SK-N-SH (cell line): ENCODE data around the gene EPB41L2. TPM values are rescaled to one million over a fixed set of nuclear protein-coding genes. Genes with fewer than 3 reads are reported as not detected.

Experiments
- CTCF ChIA-PET: fragments of 300-600, 350-600 bp; formaldehyde crosslinking; extraction: SDS; loops from one replicate; lab custom pipeline; 2021; lab: Yijun Ruan, JAX
- POLR2A ChIA-PET: fragments of 350-600 bp; sonication (Branson Sonifier 250); formaldehyde crosslinking; extraction: SDS; loops from one replicate; lab custom pipeline; 2020; ENCODE audit warnings: antibody characterized with exemption, inconsistent platforms; lab: Yijun Ruan, JAX
- DNase-seq: peaks from one replicate; pipeline ENCODE4 v3.0.0; 2012
- H2AFZ ChIP-seq: fragments of 200-600 bp; sonication (generic); 2 replicates; pipeline ENCODE4 v1.8.1; 2016; ENCODE audit warnings: antibody characterized with exemption, mild to moderate bottlenecking, low read depth
- H3F3A ChIP-seq: fragments of 200-600 bp; sonication (generic); replicated peaks from 2 replicates; pipeline ENCODE3; 2016; ENCODE audit warnings: antibody characterized with exemption, mild to moderate bottlenecking; ENCODE audit not compliant: insufficient read depth
- H3K27ac ChIP-seq, 2 experiments: fragments of 200-500 bp in 1 of 2; fragments of 200-600 bp in 1 of 2; sonication (Bioruptor generic) in 1 of 2; sonication (generic), shearing (Covaris generic) in 1 of 2; 2 replicates each; pipeline versions ENCODE4 v1.5.1 to v1.6.1; 2014 to 2016; ENCODE audit warnings: low read depth in 2 of 2, inconsistent platforms in 1 of 2, low read length in 1 of 2, mild to moderate bottlenecking in 1 of 2, mixed read lengths in 1 of 2
- H3K27me3 ChIP-seq: fragments of 200-600 bp; sonication (generic), shearing (Covaris generic); 2 replicates; pipeline ENCODE4 v1.6.1; 2016; ENCODE audit warnings: mixed run types; ENCODE audit not compliant: insufficient read depth
- H3K36me3 ChIP-seq, 2 experiments: fragments of 200-500 bp in 1 of 2; fragments of 200-600 bp in 1 of 2; sonication (Bioruptor generic) in 1 of 2; sonication (generic) in 1 of 2; replicated peaks in 1 of 2; 2 replicates each; pipeline versions ENCODE3 to v1.5.1; 2014 to 2016; ENCODE audit warnings: low read length in 1 of 2, mild to moderate bottlenecking in 1 of 2; ENCODE audit not compliant: insufficient read depth in 2 of 2, control insufficient read depth in 1 of 2
- H3K4me1 ChIP-seq, 2 experiments: fragments of 200-500 bp in 1 of 2; fragments of 200-600 bp in 1 of 2; sonication (Bioruptor generic) in 1 of 2; sonication (generic), shearing (Covaris generic) in 1 of 2; 2 replicates each; pipeline versions ENCODE4 v1.5.1 to v1.6.1; 2014 to 2016; ENCODE audit warnings: low read depth in 1 of 2, low read length in 1 of 2, mixed run types in 1 of 2; ENCODE audit not compliant: insufficient read depth in 2 of 2, control insufficient read depth in 1 of 2
- H3K4me2 ChIP-seq: fragments of 200-600 bp; sonication (generic), shearing (Covaris generic); 2 replicates; pipeline ENCODE4 v1.6.1; 2017; ENCODE audit warnings: mixed run types
- H3K4me3 ChIP-seq, 2 experiments: fragments of 200-500 bp in 1 of 2; fragments of 200-600 bp in 1 of 2; sonication (Bioruptor generic) in 1 of 2; sonication (generic), shearing (Covaris generic) in 1 of 2; 2 replicates each; pipeline versions ENCODE4 v1.5.1 to v1.8.1; 2014 to 2016; ENCODE audit warnings: low read depth in 2 of 2, inconsistent platforms in 1 of 2, low read length in 1 of 2, mild to moderate bottlenecking in 1 of 2, mixed read lengths in 1 of 2, moderate library complexity in 1 of 2
- H3K79me2 ChIP-seq: fragments of 200-600 bp; sonication (generic); 2 replicates; pipeline ENCODE4 v1.8.1; 2017; ENCODE audit warnings: mild to moderate bottlenecking; ENCODE audit not compliant: insufficient read depth
- H3K9ac ChIP-seq: fragments of 200-600 bp; sonication (generic); 2 replicates; pipeline ENCODE4 v1.6.1; 2017; ENCODE audit warnings: mixed run types
- H3K9me2 ChIP-seq: fragments of 200-600 bp; sonication (generic); 2 replicates; pipeline ENCODE4 v1.6.1; 2017; ENCODE audit warnings: mixed run types
- H3K9me3 ChIP-seq: fragments of 200-600 bp; sonication (generic); 2 replicates; pipeline ENCODE4 v1.6.1; 2017; ENCODE audit warnings: mixed run types, mild to moderate bottlenecking, moderate library complexity
- H4K20me1 ChIP-seq: fragments of 200-600 bp; sonication (generic); 2 replicates; pipeline ENCODE4 v1.6.1; 2017; ENCODE audit warnings: mild to moderate bottlenecking, mixed run types; ENCODE audit not compliant: insufficient read depth
- ELF1 ChIP-seq: IDR thresholded peaks from 2 replicates; pipeline ENCODE4 v1.4.0; 2012
- EP300 ChIP-seq, 2 experiments: IDR thresholded peaks; 2 replicates each; pipeline versions ENCODE4 v1.4.0 to v1.6.1; 2012; ENCODE audit warnings: borderline replicate concordance in 1 of 2, low read depth in 1 of 2, low read length in 1 of 2
- EZH2phosphoT487 ChIP-seq: fragments of 200-600 bp; sonication (generic); IDR thresholded peaks from 2 replicates; pipeline ENCODE4 v1.6.1; 2017; ENCODE audit warnings: low read depth, mixed run types, mild to moderate bottlenecking, antibody characterized with exemption, moderate library complexity, borderline replicate concordance
- FOXJ3 ChIP-seq: sonication (generic); formaldehyde crosslinking; IDR thresholded peaks from 2 replicates; pipeline ENCODE4 v1.5.1; 2020; ENCODE audit warnings: mild to moderate bottlenecking, missing genetic modification reagents
- FOXM1 ChIP-seq: IDR thresholded peaks from 2 replicates; pipeline ENCODE4 v1.4.0; 2012; ENCODE audit warnings: low read depth, mild to moderate bottlenecking
- GABPA ChIP-seq: IDR thresholded peaks from 2 replicates; pipeline ENCODE4 v1.4.0; 2012; ENCODE audit warnings: low read depth, mild to moderate bottlenecking
- PBX3 ChIP-seq: IDR thresholded peaks from 2 replicates; pipeline ENCODE4; 2012
- POLR2AphosphoS5 ChIP-seq: IDR thresholded peaks from 2 replicates; pipeline ENCODE4 v1.6.1; 2012; ENCODE audit warnings: low read depth, low read length
- RXRA ChIP-seq: IDR thresholded peaks from 2 replicates; pipeline ENCODE4 v1.4.0; 2012; ENCODE audit warnings: low read depth, mild to moderate bottlenecking, borderline replicate concordance
- SMC3 ChIP-seq: IDR thresholded peaks from 2 replicates; pipeline ENCODE4 v1.6.1; 2012; ENCODE audit warnings: low read depth, low read length, improper control_type of control experiment
- TAF1 ChIP-seq: IDR thresholded peaks from 2 replicates; pipeline ENCODE4 v1.6.1; 2012; ENCODE audit warnings: low read depth, mild to moderate bottlenecking, low read length, moderate library complexity, borderline replicate concordance
- TEAD4 ChIP-seq: IDR thresholded peaks from 2 replicates; pipeline ENCODE4 v1.4.0; 2012; ENCODE audit warnings: mild to moderate bottlenecking, borderline replicate concordance; ENCODE audit not compliant: insufficient read depth
- WGBS: methylation state at CpG from one replicate; pipeline ENCODE4 v1.1.6; 2017; ENCODE audit warnings: low lambda C conversion rate; 5-methylcytosine and 5-hydroxymethylcytosine counted together
- polyA plus RNA-seq, 3 experiments: library from polyadenylated mRNA; depleted of rRNA; stranded (reverse); fragments of >200 nt; gene quantifications; 2 replicates each; pipeline ENCODE4 v1.2.3, GENCODE V29; 2012
- TF ChIP-seq, protein P1 (sequence below): fragments of 150-350 bp; IDR thresholded peaks from 2 replicates; pipeline ENCODE4 v1.6.1; 2017; ENCODE audit warnings: antibody characterized with exemption, low read length, low read depth, borderline replicate concordance
- TF ChIP-seq, protein P2 (sequence below): IDR thresholded peaks from 2 replicates; pipeline ENCODE4 v1.4.0; 2012; ENCODE audit warnings: low read depth, borderline replicate concordance
- TF ChIP-seq, protein P3 (sequence below): IDR thresholded peaks from 2 replicates; pipeline ENCODE4 v1.4.0; 2012; ENCODE audit warnings: low read depth
- TF ChIP-seq, protein P4 (sequence below): IDR thresholded peaks from 2 replicates; pipeline ENCODE4 v1.6.1; 2012; ENCODE audit warnings: mild to moderate bottlenecking, low read depth, low read length, moderate library complexity

EPB41L2 gene
- polyA plus RNA-seq, 1 of the 3 experiments (the other 2 are of a cell fraction) = 1.4 TPM

DNA sequence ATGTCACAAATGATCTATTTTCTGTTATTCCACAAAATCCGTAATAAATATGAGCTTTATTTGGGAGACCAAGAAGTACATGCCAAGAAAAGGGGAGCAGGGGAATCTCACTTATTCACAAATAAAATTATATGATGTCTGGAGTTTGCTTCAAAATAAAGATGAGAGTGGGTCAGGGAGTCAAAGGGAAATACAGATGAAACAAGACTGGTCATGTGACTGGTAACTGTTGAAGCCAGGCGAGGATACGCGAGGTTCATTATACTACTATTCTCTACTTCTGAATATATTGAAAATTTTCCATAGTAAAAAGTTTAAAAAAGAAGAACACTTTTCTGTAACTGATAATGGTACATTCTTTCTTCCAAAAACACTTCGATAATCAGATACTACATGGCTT, 14.6 kb downstream of the EPB41L2 start:
- TF ChIP-seq ELF1 (no peak), SMC3 (no peak), PBX3 (no peak), EZH2phosphoT487 (no peak)
- TF ChIP-seq, protein P1, sequence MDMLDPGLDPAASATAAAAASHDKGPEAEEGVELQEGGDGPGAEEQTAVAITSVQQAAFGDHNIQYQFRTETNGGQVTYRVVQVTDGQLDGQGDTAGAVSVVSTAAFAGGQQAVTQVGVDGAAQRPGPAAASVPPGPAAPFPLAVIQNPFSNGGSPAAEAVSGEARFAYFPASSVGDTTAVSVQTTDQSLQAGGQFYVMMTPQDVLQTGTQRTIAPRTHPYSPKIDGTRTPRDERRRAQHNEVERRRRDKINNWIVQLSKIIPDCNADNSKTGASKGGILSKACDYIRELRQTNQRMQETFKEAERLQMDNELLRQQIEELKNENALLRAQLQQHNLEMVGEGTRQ = no peak
- TF ChIP-seq, protein P2, sequence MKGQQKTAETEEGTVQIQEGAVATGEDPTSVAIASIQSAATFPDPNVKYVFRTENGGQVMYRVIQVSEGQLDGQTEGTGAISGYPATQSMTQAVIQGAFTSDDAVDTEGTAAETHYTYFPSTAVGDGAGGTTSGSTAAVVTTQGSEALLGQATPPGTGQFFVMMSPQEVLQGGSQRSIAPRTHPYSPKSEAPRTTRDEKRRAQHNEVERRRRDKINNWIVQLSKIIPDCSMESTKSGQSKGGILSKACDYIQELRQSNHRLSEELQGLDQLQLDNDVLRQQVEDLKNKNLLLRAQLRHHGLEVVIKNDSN = no peak
- TF ChIP-seq, protein P3, sequence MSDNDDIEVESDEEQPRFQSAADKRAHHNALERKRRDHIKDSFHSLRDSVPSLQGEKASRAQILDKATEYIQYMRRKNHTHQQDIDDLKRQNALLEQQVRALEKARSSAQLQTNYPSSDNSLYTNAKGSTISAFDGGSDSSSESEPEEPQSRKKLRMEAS = no peak
- TF ChIP-seq, all 33 proteins: peak for 0

DNA sequence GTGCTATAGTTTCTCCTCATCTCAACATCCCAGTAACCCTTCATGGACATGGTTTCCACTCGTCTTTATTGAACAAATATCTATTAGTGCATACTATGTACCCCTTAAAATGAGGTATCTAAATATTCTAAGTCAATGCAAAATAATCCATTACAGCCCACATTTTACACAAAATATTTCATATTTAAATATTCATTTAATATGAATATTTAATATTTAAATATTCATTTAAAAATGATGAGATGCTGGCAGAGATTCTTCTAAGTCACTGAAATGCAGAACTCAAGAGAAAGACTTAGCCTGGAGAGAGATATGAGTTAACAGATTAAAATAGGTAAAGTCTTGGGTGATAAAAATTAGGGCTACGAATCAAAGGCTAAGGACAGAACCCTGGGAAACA, 17.9 kb downstream of the EPB41L2 start:
- H3K36me3 ChIP-seq = no peaks in the 10 kb centered on the region
- ChIA-PET POLR2A (no interaction called here), CTCF (no interaction called here)
- no peak for DNase-seq
- H3K79me2 ChIP-seq = no peaks in the 10 kb centered on the region
- H3K9me3 ChIP-seq = no peaks in the 10 kb centered on the region
- no peak overlapping the region for H3K4me3 ChIP-seq
- 13% methylated on average over 2 of the region's 2 CpGs for WGBS
- H3K4me2 ChIP-seq = no peak overlapping the region
- TF ChIP-seq EP300 (IDR thresholded peaks at IDR 0.05; ENCODE audit: borderline replicate concordance in 1 of 2, low read depth in 1 of 2, low read length in 1 of 2) = no peak
- TF ChIP-seq FOXJ3 (CRISPR knock-in tag) = no peak
- no peak for TF ChIP-seq TAF1
- TF ChIP-seq FOXM1 = no peak
- TF ChIP-seq SMC3 = no peak
- TF ChIP-seq POLR2AphosphoS5 = no peak
- TF ChIP-seq, protein P4, sequence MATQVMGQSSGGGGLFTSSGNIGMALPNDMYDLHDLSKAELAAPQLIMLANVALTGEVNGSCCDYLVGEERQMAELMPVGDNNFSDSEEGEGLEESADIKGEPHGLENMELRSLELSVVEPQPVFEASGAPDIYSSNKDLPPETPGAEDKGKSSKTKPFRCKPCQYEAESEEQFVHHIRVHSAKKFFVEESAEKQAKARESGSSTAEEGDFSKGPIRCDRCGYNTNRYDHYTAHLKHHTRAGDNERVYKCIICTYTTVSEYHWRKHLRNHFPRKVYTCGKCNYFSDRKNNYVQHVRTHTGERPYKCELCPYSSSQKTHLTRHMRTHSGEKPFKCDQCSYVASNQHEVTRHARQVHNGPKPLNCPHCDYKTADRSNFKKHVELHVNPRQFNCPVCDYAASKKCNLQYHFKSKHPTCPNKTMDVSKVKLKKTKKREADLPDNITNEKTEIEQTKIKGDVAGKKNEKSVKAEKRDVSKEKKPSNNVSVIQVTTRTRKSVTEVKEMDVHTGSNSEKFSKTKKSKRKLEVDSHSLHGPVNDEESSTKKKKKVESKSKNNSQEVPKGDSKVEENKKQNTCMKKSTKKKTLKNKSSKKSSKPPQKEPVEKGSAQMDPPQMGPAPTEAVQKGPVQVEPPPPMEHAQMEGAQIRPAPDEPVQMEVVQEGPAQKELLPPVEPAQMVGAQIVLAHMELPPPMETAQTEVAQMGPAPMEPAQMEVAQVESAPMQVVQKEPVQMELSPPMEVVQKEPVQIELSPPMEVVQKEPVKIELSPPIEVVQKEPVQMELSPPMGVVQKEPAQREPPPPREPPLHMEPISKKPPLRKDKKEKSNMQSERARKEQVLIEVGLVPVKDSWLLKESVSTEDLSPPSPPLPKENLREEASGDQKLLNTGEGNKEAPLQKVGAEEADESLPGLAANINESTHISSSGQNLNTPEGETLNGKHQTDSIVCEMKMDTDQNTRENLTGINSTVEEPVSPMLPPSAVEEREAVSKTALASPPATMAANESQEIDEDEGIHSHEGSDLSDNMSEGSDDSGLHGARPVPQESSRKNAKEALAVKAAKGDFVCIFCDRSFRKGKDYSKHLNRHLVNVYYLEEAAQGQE = no peak
- TF ChIP-seq RXRA = no peak
- no peak for TF ChIP-seq TEAD4
- TF ChIP-seq, protein P1 = no peak
- no peak for TF ChIP-seq GABPA
- no peak overlapping the region for H2AFZ ChIP-seq
- no peak overlapping the region for H3K9ac ChIP-seq
- H3F3A ChIP-seq = no peaks in the 10 kb centered on the region
- peaks cover 14% of the 10 kb centered on the region; the same call in 1 of the 2 replicates for H3K27me3 ChIP-seq
- no peak overlapping the region for H3K27ac ChIP-seq
- no peaks in the 10 kb centered on the region for H3K9me2 ChIP-seq
- H4K20me1 ChIP-seq = no peaks in the 10 kb centered on the region
- H3K4me1 ChIP-seq = peaks cover 0 to 7% of the 10 kb centered on the region in 2 experiments; a peak in 1 of 4 replicates

More for the DNA sequence above, 14.6 kb downstream of the EPB41L2 start:
- no peaks in the 10 kb centered on the region for H3F3A ChIP-seq
- H3K9ac ChIP-seq = no peak overlapping the region
- H3K9me2 ChIP-seq = no peaks in the 10 kb centered on the region
- H3K27ac ChIP-seq = no peak overlapping the region
- no peaks in the 10 kb centered on the region for H3K9me3 ChIP-seq
- no peak overlapping the region for H3K4me3 ChIP-seq
- no peak for DNase-seq
- ChIA-PET POLR2A (no interaction called here), CTCF (no interaction called here)
- H3K4me1 ChIP-seq = no peaks in the 10 kb centered on the region; a peak in 1 of 4 replicates
- peaks cover 12% of the 10 kb centered on the region; the same call in 1 of the 2 replicates for H3K27me3 ChIP-seq
- WGBS = 23% methylated on average over 5 of the region's 5 CpGs
- no peak overlapping the region for H3K4me2 ChIP-seq
- no peaks in the 10 kb centered on the region for H4K20me1 ChIP-seq
- no peaks in the 10 kb centered on the region for H3K79me2 ChIP-seq
- H3K36me3 ChIP-seq = no peaks in the 10 kb centered on the region
- no peak overlapping the region for H2AFZ ChIP-seq
